SK-N-MC (cell line): ENCODE results near the gene TFDP2.

Experiments used
- EZH2 ChIP-seq: fragments of 200-600 bp; sonication (generic); IDR thresholded peaks from one replicate; pipeline ENCODE4 v1.6.1; 2017; ENCODE audit warnings: antibody characterized with exemption
- POLR2AphosphoS5 ChIP-seq: IDR thresholded peaks from 2 replicates; pipeline ENCODE4 v1.6.1; 2012; ENCODE audit warnings: mild to moderate bottlenecking, low read depth, low read length, borderline replicate concordance

GRCh38 chr3:142120707-142121106 lies 28.6 kb downstream of the TFDP2 start:
- TF ChIP-seq EZH2 = no peak
- TF ChIP-seq POLR2AphosphoS5 = no peak
